Adrenal gland (tissue), 12 donors: Measurements from ENCODE around the gene LRRC66. TPM values are rescaled to one million over a fixed set of nuclear protein-coding genes. Genes with fewer than 3 reads are reported as not detected.

ENCODE experiments used
- DNase-seq, 7 donors: peaks; one replicate each; pipeline ENCODE4 v3.0.0-alpha.2; 2019 to 2020
- H3K27ac ChIP-seq, 5 donors: fragments of 200-600 bp; sonication (generic) in 4 of 5; 1 replicate in 3 of 5; 2 replicates in 2 of 5; pipeline versions ENCODE4 v1.5.1 to v1.8.0; 2016 to 2020; ENCODE audit warnings: mild to moderate bottlenecking in 1 of 5
- H3K27me3 ChIP-seq: fragments of 200-600 bp; 2 replicates; pipeline ENCODE4 v1.8.0; 2021
- H3K36me3 ChIP-seq, 2 donors: fragments of 200-600 bp; replicated peaks in 1 of 2; 1 replicate in 1 of 2; 2 replicates in 1 of 2; pipeline versions ENCODE4 v1.5.1 to v1.8.0; 2018 to 2022
- H3K4me1 ChIP-seq, 2 donors: fragments of 200-600 bp; replicated peaks in 1 of 2; 1 replicate in 1 of 2; 2 replicates in 1 of 2; pipeline versions ENCODE4 v1.5.1 to v1.8.0; 2018 to 2021
- H3K4me3 ChIP-seq, 4 donors: fragments of 200-600 bp; sonication (generic) in 3 of 4; one replicate each; pipeline ENCODE4 v1.5.1; 2016 to 2018
- H3K9me3 ChIP-seq, 3 donors: fragments of 200-600 bp; sonication (generic) in 1 of 3; replicated peaks in 1 of 3; 1 replicate in 2 of 3; 2 replicates in 1 of 3; pipeline versions ENCODE4 v1.5.1 to v1.8.0; 2016 to 2021
- CTCF ChIP-seq, 6 experiments: fragments of 450-650 bp in 4 of 6; fragments of 200-600 bp in 2 of 6; sonication (generic) in 1 of 6; IDR thresholded peaks; 1 replicate in 5 of 6; 2 replicates in 1 of 6; pipeline versions ENCODE4 v1.5.1 to v1.8.0; 2016 to 2021; ENCODE audit warnings: antibody characterized with exemption in 6 of 6, mild to moderate bottlenecking in 2 of 6, moderate library complexity in 1 of 6
- POLR2A ChIP-seq, 2 donors: fragments of 450-650 bp; IDR thresholded peaks; one replicate each; pipeline ENCODE4 v1.6.1; 2017; ENCODE audit warnings: antibody characterized with exemption in 2 of 2, mild to moderate bottlenecking in 2 of 2, moderate library complexity in 1 of 2
- WGBS, 4 donors: extraction: QIAGEN DNeasy Blood & Tissue Kit in 2 of 4; methylation state at CpG; one replicate each; pipeline versions ENCODE4 v1.1.5 to v1.1.7; 2013 to 2017; 5-methylcytosine and 5-hydroxymethylcytosine counted together
- intact Hi-C, 2 donors: fragments of 100-400 bp; cut with DNase I; formaldehyde crosslinking; loops; one replicate each; pipeline versions ENCODE4 v1.14.1 to v1.15.0; 2022 to 2023
- polyA plus RNA-seq, 3 donors: library from polyadenylated mRNA; stranded (reverse); fragments of 200-250 nt in 2 of 3; fragments of 350-450 nt in 1 of 3; fragmentation: Illumina TruSeq in 1 of 3; extraction: RNeasy Lipid Tissue Mini Kit (QIAGEN cat#74804) in 1 of 3; gene quantifications; one replicate each; pipeline ENCODE4 v1.2.3, GENCODE V29; 2013 to 2014
- total RNA-seq, 9 donors: library from RNA; depleted of rRNA in 4 of 9; stranded (reverse); fragments of >200 nt in 4 of 9; fragments of 120-200 nt in 1 of 9; fragmentation: NEBNext Ultra II Directional in 1 of 9; extraction: Animal tissue kit (Norgen Biotek cat#: 25700) in 1 of 9; gene quantifications; one replicate each; pipeline versions ENCODE4 v1.1.0 to v1.2.4, GENCODE V29; 2013 to 2023
- donor health status: healthy with polysubstance abuse.
- donor health status: Bipolar disorder and iron deficiency.
- donor health status: DM: yes; HTN: yes; CAD: no.
- donor health status: DM: no; HTN: no; CAD: no.
- donor health status: DM: no; HTN: no; CAD: no.
- donor health status: DM: yes; HTN: yes; CAD: no.

Gene LRRC66
- total and polyA plus RNA-seq, 12 donors = 0.14 to 1.0 (median 0.31) TPM; not detected in 2

GRCh38 chr4:51998837-51999236 is 21.3 kb downstream of the LRRC66 start:
- Histone ChIP-seq H3K27ac (no peak overlapping the region), H3K4me1 (no peaks in the 10 kb centered on the region), H3K9me3 (no peaks in the 10 kb centered on the region), H3K36me3 (no peaks in the 10 kb centered on the region), H3K4me3 (no peak overlapping the region), H3K27me3 (no peaks in the 10 kb centered on the region)
- no peak for DNase-seq
- intact Hi-C loops = no loop called here
- no peak for TF ChIP-seq POLR2A (IDR thresholded peaks at IDR 0.05)
- no peak for TF ChIP-seq CTCF (IDR thresholded peaks at IDR 0.05)

GRCh38 chr4:51997647-51998046 is 22.5 kb downstream of the LRRC66 start:
- no peaks in the 10 kb centered on the region for H3K27me3 ChIP-seq
- H3K36me3 ChIP-seq = no peaks in the 10 kb centered on the region
- no peaks in the 10 kb centered on the region for H3K9me3 ChIP-seq
- no peaks in the 10 kb centered on the region for H3K4me1 ChIP-seq
- intact Hi-C loops = no loop called here
- H3K27ac ChIP-seq = no peak overlapping the region
- TF ChIP-seq POLR2A (IDR thresholded peaks at IDR 0.05) (no peak), CTCF (IDR thresholded peaks at IDR 0.05) (no peak)
- H3K4me3 ChIP-seq = no peak overlapping the region
- no peak for DNase-seq

- H3K4me1 ChIP-seq = no peaks in the 10 kb centered on the region
- DNase-seq = no peak
- intact Hi-C loops = no loop called here
- no peaks in the 10 kb centered on the region for H3K36me3 ChIP-seq
- H3K4me3 ChIP-seq = no peak overlapping the region
- 56 to 71% (median 63%) methylated on average over 20 of the region's 20 CpGs for WGBS, 4 donors
- no peaks in the 10 kb centered on the region for H3K27me3 ChIP-seq
- TF ChIP-seq POLR2A (IDR thresholded peaks at IDR 0.05) = no peak
- no peak for TF ChIP-seq CTCF (IDR thresholded peaks at IDR 0.05)
- no peak overlapping the region for H3K27ac ChIP-seq
- no peaks in the 10 kb centered on the region for H3K9me3 ChIP-seq
Measured at GRCh38 chr4:51995647-51996220, 24.4 kb downstream of the LRRC66 start.

- Histone ChIP-seq H3K9me3 (no peaks in the 10 kb centered on the region), H3K4me1 (no peaks in the 10 kb centered on the region), H3K4me3 (no peak overlapping the region), H3K27me3 (no peaks in the 10 kb centered on the region), H3K36me3 (no peaks in the 10 kb centered on the region), H3K27ac (no peak overlapping the region)
- intact Hi-C loops = no loop called here
- DNase-seq = no peak
- WGBS, 4 donors = 54 to 71% (median 59%) methylated on average over 1 of the region's 1 CpG
- TF ChIP-seq CTCF (IDR thresholded peaks at IDR 0.05) = no peak
- no peak for TF ChIP-seq POLR2A (IDR thresholded peaks at IDR 0.05)
Measured at GRCh38 chr4:51965862-51966261, 54.3 kb downstream of the LRRC66 start.
